Naive thymus-derived CD4-positive, alpha-beta T cell (primary cell): ENCODE data around the gene RPL31. TPM values are rescaled to one million over a fixed set of nuclear protein-coding genes. Genes with fewer than 3 reads are reported as not detected.

ENCODE experiments used
- ATAC-seq: fragments of 150-1000 bp; cut with Tn5 transposase; 2 replicates; pipeline ENCODE4 v1.10.0; 2021; ENCODE audit warnings: mild to moderate bottlenecking, moderate library complexity
- CTCF ChIA-PET: fragments of 350-600 bp; sonication (Branson Sonifier 250); formaldehyde crosslinking; loops from one replicate; lab custom pipeline; 2021; ENCODE audit warnings: antibody characterized with exemption; lab: Charles Lee
- POLR2A ChIA-PET: fragments of 350-600 bp; sonication (Branson Sonifier 250); formaldehyde crosslinking; loops from one replicate; lab custom pipeline; 2021; ENCODE audit warnings: antibody characterized with exemption, inconsistent platforms; lab: Charles Lee
- DNase-seq, 9 donors: peaks; one replicate each; pipeline versions ENCODE4 v3.0.0 to v3.0.0-alpha.2; 2020 to 2022; ENCODE audit warnings: mixed read lengths in 1 of 9
- H3K27ac ChIP-seq: one replicate; pipeline ENCODE4 v1.7.0; 2013; ENCODE audit warnings: mild to moderate bottlenecking, low read depth, low read length, moderate library complexity
- H3K27me3 ChIP-seq, 2 donors: one replicate each; pipeline ENCODE4 v1.7.0; 2013; ENCODE audit warnings: low read length in 2 of 2, mild to moderate bottlenecking in 2 of 2, moderate library complexity in 2 of 2; ENCODE audit not compliant: control insufficient read depth in 2 of 2, insufficient read depth in 2 of 2
- H3K36me3 ChIP-seq, 3 experiments: 1 replicate in 2 of 3; 2 replicates in 1 of 3; pipeline ENCODE4 v1.7.0; 2013; ENCODE audit warnings: low read length in 3 of 3, mild to moderate bottlenecking in 3 of 3, moderate library complexity in 1 of 3; ENCODE audit not compliant: insufficient read depth in 3 of 3, control insufficient read depth in 2 of 3
- H3K4me1 ChIP-seq, 2 donors: one replicate each; pipeline ENCODE4 v1.7.0; 2013; ENCODE audit warnings: low read length in 2 of 2, mild to moderate bottlenecking in 2 of 2, moderate library complexity in 1 of 2; ENCODE audit not compliant: control insufficient read depth in 2 of 2, insufficient read depth in 2 of 2
- H3K4me3 ChIP-seq: 2 replicates; pipeline ENCODE4 v1.7.0; 2013; ENCODE audit warnings: mild to moderate bottlenecking, low read length
- H3K9me3 ChIP-seq, 3 experiments: 1 replicate in 2 of 3; 2 replicates in 1 of 3; pipeline ENCODE4 v1.7.0; 2013; ENCODE audit warnings: low read length in 3 of 3; ENCODE audit not compliant: control insufficient read depth in 2 of 3
- H3K27ac Mint-ChIP-seq, 9 donors: one replicate each; pipeline ENCODE4 v1.8.0; 2020 to 2022; ENCODE audit warnings: mixed read lengths in 9 of 9, mild to moderate bottlenecking in 8 of 9, moderate library complexity in 5 of 9, inconsistent platforms in 2 of 9
- H3K27me3 Mint-ChIP-seq, 5 donors: one replicate each; pipeline ENCODE4 v1.8.0; 2021 to 2022; ENCODE audit warnings: mixed read lengths in 5 of 5, mild to moderate bottlenecking in 1 of 5
- H3K36me3 Mint-ChIP-seq, 5 donors: one replicate each; pipeline ENCODE4 v1.8.0; 2020 to 2022; ENCODE audit warnings: mixed read lengths in 5 of 5, mild to moderate bottlenecking in 3 of 5, inconsistent platforms in 1 of 5
- H3K4me1 Mint-ChIP-seq, 7 donors: one replicate each; pipeline ENCODE4 v1.8.0; 2020 to 2022; ENCODE audit warnings: mixed read lengths in 7 of 7, mild to moderate bottlenecking in 3 of 7, inconsistent platforms in 1 of 7
- H3K4me3 Mint-ChIP-seq, 10 donors: one replicate each; pipeline ENCODE4 v1.8.0; 2020 to 2022; ENCODE audit warnings: mild to moderate bottlenecking in 10 of 10, mixed read lengths in 10 of 10, moderate library complexity in 6 of 10, inconsistent platforms in 2 of 10
- H3K9me3 Mint-ChIP-seq, 11 donors: one replicate each; pipeline ENCODE4 v1.8.0; 2020 to 2022; ENCODE audit warnings: mixed read lengths in 11 of 11, mild to moderate bottlenecking in 4 of 11, inconsistent platforms in 1 of 11, moderate library complexity in 1 of 11
- intact Hi-C, 2 donors: fragments of 100-400 bp; cut with micrococcal nuclease; formaldehyde crosslinking; loops; one replicate each; pipeline ENCODE4 v1.15.1; 2023
- polyA plus RNA-seq, 2 donors: library from polyadenylated mRNA; unstranded; fragments of 300-500 nt; fragmentation: Illumina TruSeq; gene quantifications; one replicate each; pipeline ENCODE4 v1.2.3, GENCODE V29; 2021
- total RNA-seq, 6 experiments: library from RNA in 5 of 6; stranded (reverse) in 5 of 6; gene quantifications; 1 replicate in 5 of 6; 2 replicates in 1 of 6; pipeline ENCODE4 v1.2.3 and lab custom pipeline; 2021 to 2026

The RPL31 gene
- total and polyA plus RNA-seq, 7 experiments from 2014 or later = 1,182 to 8,686 (median 2,740) TPM

DNA sequence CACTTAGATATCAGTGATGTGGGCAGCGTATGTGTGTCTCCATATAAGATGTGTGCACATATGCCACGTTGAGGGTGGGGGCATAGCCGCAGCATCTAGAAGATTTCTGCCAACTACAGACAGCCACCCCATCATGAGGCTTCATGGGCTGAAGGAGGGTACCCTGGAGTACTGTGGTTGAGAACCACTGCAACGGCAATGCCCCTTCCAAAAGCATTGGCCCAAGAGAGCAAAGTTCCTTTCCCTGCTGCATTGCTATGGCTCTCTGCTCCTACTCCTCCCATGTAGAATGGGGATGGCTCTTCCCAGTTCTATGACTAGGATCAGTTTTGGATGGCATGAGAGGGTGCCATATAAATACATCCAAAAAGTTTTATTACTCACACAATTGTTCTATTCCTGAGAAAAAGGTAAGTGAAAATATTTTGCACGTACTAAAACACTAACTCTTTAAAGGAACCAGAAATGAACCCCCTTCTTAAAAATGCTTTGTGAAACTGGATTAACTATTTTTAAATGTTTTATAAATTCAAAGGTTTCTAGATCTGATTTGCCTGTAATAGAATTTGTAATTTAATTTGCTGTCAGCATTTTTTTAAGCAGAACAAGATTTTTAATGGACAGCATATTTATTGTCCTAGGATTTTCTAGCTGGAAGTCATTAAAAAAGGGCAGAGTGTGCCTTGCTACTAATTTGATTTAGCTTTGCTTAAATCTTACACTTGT is 4.4 kb upstream of the RPL31 start:
- ATAC-seq (no peak), DNase-seq (no peak)
- peaks cover 0 to 10% (median 8%) of the 10 kb centered on the region in 7 donors for H3K4me1 Mint-ChIP-seq
- ChIA-PET CTCF (no interaction called here), POLR2A (no interaction called here)
- H3K36me3 Mint-ChIP-seq = peaks cover 0 to 10% (median 2%) of the 10 kb centered on the region in 5 donors
- peaks cover 0 to 3% (median 0%) of the 10 kb centered on the region in 11 donors for H3K9me3 Mint-ChIP-seq
- intact Hi-C loops = no loop called here
- Histone ChIP-seq H3K36me3 (peaks cover 0 to 5% (median 0%) of the 10 kb centered on the region in 3 experiments), H3K27ac (no peak overlapping the region), H3K9me3 (no peaks in the 10 kb centered on the region), H3K4me3 (no peak overlapping the region), H3K4me1 (peaks cover 5% of the 10 kb centered on the region in 2 donors), H3K27me3 (no peaks in the 10 kb centered on the region)
- no peak overlapping the region for H3K4me3 Mint-ChIP-seq
- no peak overlapping the region for H3K27ac Mint-ChIP-seq
- H3K27me3 Mint-ChIP-seq = peaks cover 0 to 5% (median 0%) of the 10 kb centered on the region in 5 donors

DNA sequence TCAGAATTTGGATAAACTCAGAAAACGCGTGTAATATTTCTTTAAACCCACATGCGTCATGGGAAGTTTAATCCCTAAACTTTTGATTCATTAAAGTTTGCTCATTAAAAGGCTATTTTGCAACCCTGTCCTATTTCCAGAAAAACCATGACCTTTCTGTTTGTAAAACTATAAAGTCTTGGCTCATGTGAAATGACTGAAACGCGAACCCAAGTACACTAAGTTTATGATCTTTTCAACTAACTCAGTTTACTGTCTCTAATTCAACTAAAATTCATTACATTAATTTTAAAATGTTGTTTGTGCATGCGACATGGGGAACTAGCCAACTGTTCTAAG is 3.9 kb upstream of the RPL31 start:
- H3K4me1 ChIP-seq = peaks cover 10% of the 10 kb centered on the region in 2 donors
- POLR2A ChIA-PET = no interaction called here
- no peak overlapping the region for H3K27ac Mint-ChIP-seq
- no peak overlapping the region for H3K27ac ChIP-seq
- no peak overlapping the region for H3K4me3 Mint-ChIP-seq
- peaks cover 0 to 5% (median 0%) of the 10 kb centered on the region in 3 experiments for H3K36me3 ChIP-seq
- intact Hi-C loops = no loop called here
- H3K9me3 Mint-ChIP-seq = peaks cover 0 to 3% (median 0%) of the 10 kb centered on the region in 11 donors
- DNase-seq (no peak), ATAC-seq (no peak)
- H3K36me3 Mint-ChIP-seq = peaks cover 0 to 15% (median 7%) of the 10 kb centered on the region in 5 donors
- peaks cover 0 to 5% (median 0%) of the 10 kb centered on the region in 5 donors for H3K27me3 Mint-ChIP-seq
- no peaks in the 10 kb centered on the region for H3K9me3 ChIP-seq
- CTCF ChIA-PET = no interaction called here
- no peaks in the 10 kb centered on the region for H3K27me3 ChIP-seq
- H3K4me3 ChIP-seq = no peak overlapping the region
- H3K4me1 Mint-ChIP-seq = peaks cover 5 to 16% (median 13%) of the 10 kb centered on the region in 7 donors

DNA sequence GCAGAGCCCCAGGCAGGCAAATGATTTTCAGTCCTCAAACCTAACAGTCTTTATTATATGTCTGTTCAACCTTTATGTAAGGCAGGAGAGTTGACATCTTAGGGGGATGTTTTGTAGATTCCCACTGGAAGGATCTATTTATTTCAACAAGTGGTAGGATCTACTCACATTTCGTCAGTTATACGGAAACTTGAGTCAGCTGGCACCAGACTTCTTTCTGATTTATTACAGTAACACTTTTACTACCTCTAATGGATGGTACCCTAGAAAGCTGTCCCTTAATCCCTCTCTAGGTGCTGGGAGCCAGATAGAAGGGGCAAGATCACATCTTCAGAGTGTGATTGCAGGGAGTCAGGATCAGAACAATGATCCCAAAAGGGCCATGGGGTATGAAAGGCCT is 2.1 kb upstream of the RPL31 start:
- H3K27ac ChIP-seq = no peak overlapping the region

DNA sequence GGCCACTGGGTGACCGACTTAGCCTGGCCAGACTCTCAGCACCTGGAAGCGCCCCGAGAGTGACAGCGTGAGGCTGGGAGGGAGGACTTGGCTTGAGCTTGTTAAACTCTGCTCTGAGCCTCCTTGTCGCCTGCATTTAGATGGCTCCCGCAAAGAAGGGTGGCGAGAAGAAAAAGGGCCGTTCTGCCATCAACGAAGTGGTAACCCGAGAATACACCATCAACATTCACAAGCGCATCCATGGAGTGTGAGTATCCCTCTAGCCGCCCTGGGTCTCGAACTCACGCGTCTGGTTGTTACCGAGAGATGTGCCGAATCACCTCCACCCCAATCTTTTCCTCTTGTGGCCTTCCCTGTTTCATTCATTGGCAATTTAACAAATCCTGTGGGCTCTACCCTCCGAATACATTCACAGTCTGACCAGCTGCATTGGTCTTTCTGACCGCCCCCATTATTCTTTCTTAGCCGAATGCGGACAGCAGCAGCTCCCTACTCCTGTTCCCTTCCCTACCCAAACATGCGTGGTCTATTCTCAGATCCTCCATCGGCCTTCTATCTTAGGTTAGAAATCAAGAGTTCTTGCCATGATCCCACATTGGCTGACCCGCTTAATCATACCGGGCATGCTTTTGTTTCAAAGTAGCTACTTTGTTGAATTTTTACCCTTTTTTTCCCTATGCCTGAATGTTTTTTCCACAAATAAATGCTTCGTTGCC is 631 bp downstream of the RPL31 start:
- peaks cover 14 to 48% (median 34%) of the 10 kb centered on the region in 5 donors for H3K36me3 Mint-ChIP-seq
- peaks cover 0 to 3% (median 0%) of the 10 kb centered on the region in 11 donors for H3K9me3 Mint-ChIP-seq
- Histone ChIP-seq H3K27me3 (no peaks in the 10 kb centered on the region), H3K36me3 (peaks cover 23 to 48% (median 28%) of the 10 kb centered on the region in 3 experiments), H3K9me3 (no peaks in the 10 kb centered on the region), H3K4me3 (peak overlapping the region; percentile 93), H3K4me1 (peaks cover 16 to 18% of the 10 kb centered on the region in 2 donors), H3K27ac (peak overlapping the region; percentile 86)
- ATAC-seq (no peak), DNase-seq (peak in 1 of 9 donors; percentile 13)
- ChIA-PET CTCF (interaction anchor here (0.6 to 1.5 kb wide), 4 partner anchors 10 to 393 kb away, joined by 3 to 8 read pairs (median 3); no protein-coding TSS in a partner anchor), POLR2A (interaction anchor here (0.5 to 2.4 kb wide), 20 partner anchors 10 to 586 kb away, joined by 3 to 22 read pairs (median 3); partner anchors contain the start of genes CNOT11 and PDCL3)
- peaks cover 32 to 51% (median 48%) of the 10 kb centered on the region in 7 donors for H3K4me1 Mint-ChIP-seq
- H3K4me3 Mint-ChIP-seq = peak overlapping the region; percentile 91 to 99 (median 95)
- intact Hi-C loops = loop anchor here (1.0 to 10.0 kb wide), 15 partner anchors 149 to 1665 kb away; partner anchors contain the start of genes CHST10 (in 2 of the 2), MAP4K4 (in 2 of the 2), PDCL3 (in 2 of the 2) and TBC1D8 (in 2 of the 2)
- peak overlapping the region; percentile 88 to 99 (median 98) for H3K27ac Mint-ChIP-seq
- H3K27me3 Mint-ChIP-seq = peaks cover 0 to 5% (median 0%) of the 10 kb centered on the region in 5 donors

More for the DNA sequence above, 2.1 kb upstream of the RPL31 start:
- peak overlapping the region in 4 of 9 donors; percentile 28 to 71 (median 40) for H3K27ac Mint-ChIP-seq
- H3K27me3 Mint-ChIP-seq = peaks cover 0 to 5% (median 0%) of the 10 kb centered on the region in 5 donors
- DNase-seq = no peak
- Histone ChIP-seq H3K27me3 (no peaks in the 10 kb centered on the region), H3K4me3 (no peak overlapping the region), H3K36me3 (peaks cover 8 to 21% (median 12%) of the 10 kb centered on the region in 3 experiments), H3K4me1 (peaks cover 16 to 18% of the 10 kb centered on the region in 2 donors), H3K9me3 (no peaks in the 10 kb centered on the region)
- ATAC-seq = no peak
- peak overlapping the region in 5 of 10 donors; percentile 1 to 48 (median 30) for H3K4me3 Mint-ChIP-seq
- H3K9me3 Mint-ChIP-seq = peaks cover 0 to 3% (median 0%) of the 10 kb centered on the region in 11 donors
- POLR2A ChIA-PET = no interaction called here
- H3K36me3 Mint-ChIP-seq = peaks cover 13 to 33% (median 25%) of the 10 kb centered on the region in 5 donors
- intact Hi-C loops = loop anchor here in 1 of 2 donors (5.0 to 10.0 kb wide), 6 partner anchors 152 to 1663 kb away; partner anchors contain the start of genes CHST10, EIF5B, MAP4K4 and REV1
- peaks cover 23 to 34% (median 31%) of the 10 kb centered on the region in 7 donors for H3K4me1 Mint-ChIP-seq
- CTCF ChIA-PET = no interaction called here

DNA sequence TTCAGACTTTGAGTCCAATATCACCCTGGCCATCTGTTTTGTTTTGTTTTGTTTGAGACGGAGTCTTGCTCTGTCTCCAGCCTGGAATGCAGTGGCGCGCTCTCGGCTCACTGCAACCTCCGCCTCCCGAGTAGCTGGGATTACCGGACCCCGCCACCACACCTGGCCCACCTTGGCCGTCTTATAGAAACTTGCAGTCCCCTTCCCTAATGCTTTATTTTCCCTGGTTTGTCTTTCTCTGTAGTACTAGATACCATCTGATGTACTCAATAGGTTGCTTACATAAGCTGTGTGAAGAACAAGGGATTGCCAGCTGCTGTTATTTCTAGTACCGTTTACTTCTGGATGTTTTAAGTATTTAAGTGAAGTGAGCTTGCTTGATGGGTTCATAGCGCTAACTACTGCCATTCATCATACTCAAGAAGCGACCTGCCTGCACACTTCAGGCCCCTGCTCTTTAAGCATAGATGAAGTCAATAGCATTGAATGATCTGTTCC is 1.2 kb downstream of the RPL31 start:
- peaks cover 35 to 56% (median 53%) of the 10 kb centered on the region in 7 donors for H3K4me1 Mint-ChIP-seq
- Histone ChIP-seq H3K4me1 (peaks cover 16 to 18% of the 10 kb centered on the region in 2 donors), H3K27me3 (no peaks in the 10 kb centered on the region), H3K9me3 (no peaks in the 10 kb centered on the region), H3K4me3 (peak overlapping the region; percentile 93), H3K36me3 (peaks cover 23 to 54% (median 28%) of the 10 kb centered on the region in 3 experiments), H3K27ac (peak overlapping the region; percentile 86)
- H3K4me3 Mint-ChIP-seq = peak overlapping the region; percentile 91 to 99 (median 95)
- CTCF ChIA-PET = interaction anchor here (0.6 to 1.0 kb wide), 5 partner anchors 9 to 468 kb away, joined by 3 to 8 read pairs (median 4); no protein-coding TSS in a partner anchor
- ATAC-seq (no peak), DNase-seq (no peak)
- H3K36me3 Mint-ChIP-seq = peaks cover 14 to 51% (median 34%) of the 10 kb centered on the region in 5 donors
- H3K27ac Mint-ChIP-seq = peak overlapping the region; percentile 88 to 99 (median 98)
- intact Hi-C loops = loop anchor here (2.0 to 10.0 kb wide), 9 partner anchors 149 to 1666 kb away; partner anchors contain the start of genes CHST10 (in 2 of the 2), MAP4K4 (in 2 of the 2), EIF5B (in 1 of the 2) and REV1 (in 1 of the 2)
- POLR2A ChIA-PET = interaction anchor here (0.6 to 2.4 kb wide), 11 partner anchors 10 to 440 kb away, joined by 3 to 22 read pairs (median 4); partner anchors contain the start of gene PDCL3
- H3K9me3 Mint-ChIP-seq = peaks cover 0 to 3% (median 0%) of the 10 kb centered on the region in 11 donors
- H3K27me3 Mint-ChIP-seq = peaks cover 0 to 5% (median 0%) of the 10 kb centered on the region in 5 donors
